ENCODE data around the gene STX18. TPM values are rescaled to one million over a fixed set of nuclear protein-coding genes. Genes with fewer than 3 reads are reported as not detected.

STX18 gene
- total RNA-seq, 6 experiments from 2014 or later, result 11.7 to 18.4 (median 15.8) TPM

- H3K9me3 ChIP-seq, result no peaks in the 10 kb centered on the region
- H3K27ac ChIP-seq, result no peak overlapping the region
- WGBS (ENCODE audit: insufficient coverage, low coverage, low lambda C conversion rate, missing lambda C conversion rate), result no CpG with 5 or more reads among the region's 13 CpGs
- no peak for DNase-seq
- no peak overlapping the region for H3K4me3 ChIP-seq
- H3K36me3 ChIP-seq, result no peaks in the 10 kb centered on the region
- H3K27me3 ChIP-seq, result peaks cover 0 to 4% of the 10 kb centered on the region in 2 donors
- TF ChIP-seq CTCF (IDR thresholded peaks at IDR 0.05) (no peak), POLR2A (IDR thresholded peaks at IDR 0.05) (no peak)
- H3K4me1 ChIP-seq, result no peaks in the 10 kb centered on the region
- intact Hi-C loops (cut with DNase I), result no loop called here
- ATAC-seq, result no peak
These were observed 149.2 kb downstream of the STX18 start for GRCh38 chr4:4392501-4393183.

- no peak for DNase-seq
- TF ChIP-seq POLR2A (IDR thresholded peaks at IDR 0.05) (no peak), CTCF (IDR thresholded peaks at IDR 0.05) (no peak)
- no peaks in the 10 kb centered on the region for H3K36me3 ChIP-seq
- 10% methylated on average over 1 of the region's 4 CpGs for WGBS (ENCODE audit: insufficient coverage, low coverage, low lambda C conversion rate, missing lambda C conversion rate)
- H3K27me3 ChIP-seq, result peaks cover 0 to 12% of the 10 kb centered on the region in 2 donors
- H3K4me1 ChIP-seq, result peaks cover 0 to 5% (median 0%) of the 10 kb centered on the region in 4 donors
- intact Hi-C loops (cut with DNase I), result no loop called here
- no peak for ATAC-seq
- H3K27ac ChIP-seq, result no peak overlapping the region
- H3K4me3 ChIP-seq, result no peak overlapping the region
- H3K9me3 ChIP-seq, result no peaks in the 10 kb centered on the region
These were observed 150.0 kb downstream of the STX18 start for GRCh38 chr4:4391866-4392265.

GRCh38 chr4:4390515-4391240, 151.2 kb downstream of the STX18 start:
- H3K4me3 ChIP-seq, result no peak overlapping the region
- H3K9me3 ChIP-seq, result no peaks in the 10 kb centered on the region
- no peak for TF ChIP-seq POLR2A (IDR thresholded peaks at IDR 0.05)
- no peak for TF ChIP-seq CTCF (IDR thresholded peaks at IDR 0.05)
- DNase-seq (peak in 1 of 3 donors; percentile 27), ATAC-seq (no peak)
- intact Hi-C loops (cut with DNase I), result no loop called here
- no peaks in the 10 kb centered on the region for H3K36me3 ChIP-seq
- peaks cover 0 to 24% of the 10 kb centered on the region in 2 donors for H3K27me3 ChIP-seq
- 89% methylated on average over 3 of the region's 11 CpGs for WGBS (ENCODE audit: insufficient coverage, low coverage, low lambda C conversion rate, missing lambda C conversion rate)
- peaks cover 0 to 15% (median 0%) of the 10 kb centered on the region in 4 donors for H3K4me1 ChIP-seq
- H3K27ac ChIP-seq, result no peak overlapping the region

GRCh38 chr4:4390046-4390445, 151.8 kb downstream of the STX18 start:
- peak in 1 of 3 donors; percentile 20 for DNase-seq
- no peak for TF ChIP-seq POLR2A (IDR thresholded peaks at IDR 0.05)
- no peak for TF ChIP-seq CTCF (IDR thresholded peaks at IDR 0.05)
- H3K4me1 ChIP-seq, result peaks cover 0 to 15% (median 0%) of the 10 kb centered on the region in 4 donors
- H3K27me3 ChIP-seq, result peaks cover 0 to 25% of the 10 kb centered on the region in 2 donors
- H3K4me3 ChIP-seq, result no peak overlapping the region
- H3K9me3 ChIP-seq, result no peaks in the 10 kb centered on the region
- intact Hi-C loops (cut with DNase I), result no loop called here
- no peak for ATAC-seq
- no peak overlapping the region for H3K27ac ChIP-seq
- 73% methylated on average over 3 of the region's 7 CpGs for WGBS (ENCODE audit: insufficient coverage, low coverage, low lambda C conversion rate, missing lambda C conversion rate)
- H3K36me3 ChIP-seq, result no peaks in the 10 kb centered on the region

Data from right lobe of liver (tissue), 6 donors.